Osteoblast (primary cell): ENCODE data around the gene CEND1. TPM values are rescaled to one million over a fixed set of nuclear protein-coding genes. Genes with fewer than 3 reads are reported as not detected.

Source experiments
- DNase-seq: peaks from one replicate; pipeline ENCODE4 v3.0.0; 2011; ENCODE audit warnings: low spot score, mixed read lengths; ENCODE audit not compliant: insufficient read length; ENCODE audit errors: missing footprints
- H2AFZ ChIP-seq: 2 replicates; pipeline ENCODE4 v1.6.0; 2011; ENCODE audit warnings: mild to moderate bottlenecking, low read length
- H3K27ac ChIP-seq: 2 replicates; pipeline ENCODE4 v1.5.1; 2011; ENCODE audit warnings: mild to moderate bottlenecking, low read depth, low read length, moderate library complexity
- H3K27me3 ChIP-seq: 2 replicates; pipeline ENCODE4 v1.6.0; 2012; ENCODE audit warnings: mild to moderate bottlenecking, control low read depth, inconsistent platforms, low read length, moderate library complexity; ENCODE audit not compliant: insufficient read depth
- H3K36me3 ChIP-seq: 2 replicates; pipeline ENCODE4 v1.5.1; 2011; ENCODE audit warnings: mild to moderate bottlenecking, low read length, control low read depth, moderate library complexity; ENCODE audit not compliant: insufficient read depth
- H3K4me1 ChIP-seq: 2 replicates; pipeline ENCODE4 v1.5.1; 2011; ENCODE audit warnings: mild to moderate bottlenecking, low read length, control low read depth, moderate library complexity; ENCODE audit not compliant: insufficient read depth
- H3K4me2 ChIP-seq: 2 replicates; pipeline ENCODE4 v1.6.0; 2011; ENCODE audit warnings: mild to moderate bottlenecking, low read length; ENCODE audit not compliant: insufficient read depth
- H3K4me3 ChIP-seq: fragments of 200-600 bp; sonication (generic); 3 replicates; pipeline ENCODE4 v1.5.1; 2012; ENCODE audit warnings: mild to moderate bottlenecking, low read length, inconsistent platforms; ENCODE audit not compliant: insufficient read depth
- H3K79me2 ChIP-seq: 2 replicates; pipeline ENCODE4 v1.6.0; 2012; ENCODE audit warnings: mild to moderate bottlenecking, low read length, control low read depth, inconsistent platforms; ENCODE audit not compliant: insufficient read depth
- H3K9me3 ChIP-seq: 2 replicates; pipeline ENCODE4 v1.5.1; 2011; ENCODE audit warnings: low read depth, low read length, control low read depth
- H4K20me1 ChIP-seq: 2 replicates; pipeline ENCODE4 v1.6.0; 2012; ENCODE audit warnings: mild to moderate bottlenecking, low read length, control low read depth; ENCODE audit not compliant: insufficient read depth
- total RNA-seq: library from RNA; depleted of rRNA; stranded (reverse); fragments of >200 nt; gene quantifications from 2 replicates; pipeline ENCODE4 v1.2.3, GENCODE V29; 2012
- TF ChIP-seq, protein P1 (sequence below): IDR thresholded peaks from 2 replicates; pipeline ENCODE4 v1.5.1; 2011; ENCODE audit warnings: mild to moderate bottlenecking, low read depth, low read length, moderate library complexity; ENCODE audit errors: extremely low read depth

The CEND1 gene
- total RNA-seq, 1 donor: not detected

DNA sequence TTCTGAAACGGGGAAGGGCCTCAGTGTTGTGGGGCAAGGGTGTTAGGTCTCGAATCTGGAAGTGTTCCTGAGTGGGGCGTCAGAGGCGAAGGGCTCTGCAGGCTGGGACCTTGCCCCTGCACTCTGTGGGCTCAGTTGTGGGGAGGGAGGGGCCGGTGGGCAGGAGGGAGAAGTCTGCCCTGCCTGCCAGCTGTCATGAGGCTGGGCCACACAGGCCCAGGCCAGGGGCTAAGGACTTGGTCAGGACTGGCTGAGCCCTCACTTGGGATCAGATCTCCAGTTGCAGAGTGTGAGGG, 38.0 kb upstream of the CEND1 start, which contains the start of gene CRACR2B:
Gene CRACR2B (plus strand): TSS at position 23 of the 296 bp plus-strand sequence. CDS start 689 bp downstream, outside the sequence.
- Histone ChIP-seq H4K20me1 (peaks cover 23% of the 10 kb centered on the region), H2AFZ (no peak within 1 kb of the TSS), H3K4me3 (peak within 1 kb of the TSS; percentile 58), H3K4me1 (peaks cover 41% of the 10 kb centered on the region), H3K9me3 (no peaks in the 10 kb centered on the region), H3K79me2 (no peaks in the 10 kb centered on the region), H3K36me3 (peaks cover 10% of the 10 kb centered on the region), H3K27ac (no peak within 1 kb of the TSS), H3K4me2 (peak within 1 kb of the TSS; percentile 58), H3K27me3 (no peaks in the 10 kb centered on the region)
- TF ChIP-seq, protein P1, sequence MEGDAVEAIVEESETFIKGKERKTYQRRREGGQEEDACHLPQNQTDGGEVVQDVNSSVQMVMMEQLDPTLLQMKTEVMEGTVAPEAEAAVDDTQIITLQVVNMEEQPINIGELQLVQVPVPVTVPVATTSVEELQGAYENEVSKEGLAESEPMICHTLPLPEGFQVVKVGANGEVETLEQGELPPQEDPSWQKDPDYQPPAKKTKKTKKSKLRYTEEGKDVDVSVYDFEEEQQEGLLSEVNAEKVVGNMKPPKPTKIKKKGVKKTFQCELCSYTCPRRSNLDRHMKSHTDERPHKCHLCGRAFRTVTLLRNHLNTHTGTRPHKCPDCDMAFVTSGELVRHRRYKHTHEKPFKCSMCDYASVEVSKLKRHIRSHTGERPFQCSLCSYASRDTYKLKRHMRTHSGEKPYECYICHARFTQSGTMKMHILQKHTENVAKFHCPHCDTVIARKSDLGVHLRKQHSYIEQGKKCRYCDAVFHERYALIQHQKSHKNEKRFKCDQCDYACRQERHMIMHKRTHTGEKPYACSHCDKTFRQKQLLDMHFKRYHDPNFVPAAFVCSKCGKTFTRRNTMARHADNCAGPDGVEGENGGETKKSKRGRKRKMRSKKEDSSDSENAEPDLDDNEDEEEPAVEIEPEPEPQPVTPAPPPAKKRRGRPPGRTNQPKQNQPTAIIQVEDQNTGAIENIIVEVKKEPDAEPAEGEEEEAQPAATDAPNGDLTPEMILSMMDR: no peak
- DNase-seq: no peak

DNA sequence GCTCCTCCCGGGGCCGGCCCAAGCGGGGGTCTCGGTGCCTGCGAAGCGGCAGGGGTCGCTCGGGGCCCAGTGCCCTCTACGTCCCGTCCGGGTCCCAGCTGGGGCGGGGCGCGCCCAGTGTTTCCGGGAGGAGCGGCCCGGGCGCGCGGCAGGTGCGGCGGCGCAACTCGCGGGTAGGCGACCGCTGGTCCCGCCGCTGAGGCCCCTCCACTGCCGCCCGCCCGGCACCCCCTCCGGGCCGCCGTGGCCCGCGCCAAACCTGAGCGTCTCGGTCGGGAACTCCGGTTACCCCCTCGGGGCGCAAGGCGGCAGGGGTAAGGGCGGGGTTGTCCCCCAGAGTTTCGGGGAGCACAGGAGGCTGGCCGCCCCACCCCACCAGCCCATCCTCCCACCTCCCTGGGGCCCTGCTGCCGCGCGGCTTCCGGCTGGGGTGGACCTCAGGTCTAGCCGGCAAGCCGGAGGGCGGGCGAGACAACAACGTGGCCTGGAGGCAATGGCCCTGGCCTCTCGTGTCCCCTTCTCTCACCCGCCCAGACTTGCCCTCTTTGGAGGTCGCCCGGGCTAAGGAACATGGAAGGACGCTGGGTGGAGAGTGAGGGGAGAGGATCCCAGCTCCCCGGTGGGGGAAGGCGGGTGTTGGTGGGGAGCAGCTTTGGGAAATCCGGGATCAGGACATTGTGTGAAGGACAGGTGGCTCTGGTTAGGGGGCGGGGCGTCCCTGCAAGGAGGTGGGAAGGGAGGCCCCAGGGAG, 37.4 kb upstream of the CEND1 start:
- peak overlapping the region; percentile 58 for H3K4me2 ChIP-seq
- H3K4me1 ChIP-seq: peaks cover 38% of the 10 kb centered on the region
- no peaks in the 10 kb centered on the region for H3K9me3 ChIP-seq
- H3K27ac ChIP-seq: no peak overlapping the region
- no peaks in the 10 kb centered on the region for H3K27me3 ChIP-seq
- H3K79me2 ChIP-seq: peaks cover 3% of the 10 kb centered on the region
- H3K4me3 ChIP-seq: peak overlapping the region; percentile 58
- H4K20me1 ChIP-seq: peaks cover 26% of the 10 kb centered on the region
- TF ChIP-seq, protein P1: no peak
- H2AFZ ChIP-seq: no peak overlapping the region
- no peak for DNase-seq
- H3K36me3 ChIP-seq: peaks cover 12% of the 10 kb centered on the region

DNA sequence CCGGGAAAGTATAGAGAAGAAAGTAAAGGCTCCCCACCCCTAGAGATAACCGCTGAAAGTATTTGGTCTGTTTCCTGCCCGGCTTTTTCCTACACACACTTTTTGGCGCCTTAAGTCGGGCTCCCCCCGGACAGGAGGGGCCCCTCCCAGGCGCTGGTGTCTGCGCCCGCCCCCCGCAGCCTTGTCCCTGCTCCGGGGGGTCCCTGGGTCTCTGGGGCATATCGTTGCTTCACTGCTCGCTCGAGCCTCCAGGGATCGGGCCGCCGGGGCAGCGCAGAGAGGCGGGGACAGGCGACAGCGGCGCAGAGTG, 36.9 kb upstream of the CEND1 start:
- no peak for DNase-seq
- peaks cover 35% of the 10 kb centered on the region for H3K4me1 ChIP-seq
- H3K9me3 ChIP-seq: no peaks in the 10 kb centered on the region
- TF ChIP-seq, protein P1: no peak
- peaks cover 13% of the 10 kb centered on the region for H3K36me3 ChIP-seq
- no peak overlapping the region for H2AFZ ChIP-seq
- no peak overlapping the region for H3K27ac ChIP-seq
- peak overlapping the region; percentile 58 for H3K4me2 ChIP-seq
- no peaks in the 10 kb centered on the region for H3K27me3 ChIP-seq
- peaks cover 8% of the 10 kb centered on the region for H3K79me2 ChIP-seq
- H4K20me1 ChIP-seq: peaks cover 31% of the 10 kb centered on the region
- H3K4me3 ChIP-seq: peak overlapping the region; percentile 58

DNA sequence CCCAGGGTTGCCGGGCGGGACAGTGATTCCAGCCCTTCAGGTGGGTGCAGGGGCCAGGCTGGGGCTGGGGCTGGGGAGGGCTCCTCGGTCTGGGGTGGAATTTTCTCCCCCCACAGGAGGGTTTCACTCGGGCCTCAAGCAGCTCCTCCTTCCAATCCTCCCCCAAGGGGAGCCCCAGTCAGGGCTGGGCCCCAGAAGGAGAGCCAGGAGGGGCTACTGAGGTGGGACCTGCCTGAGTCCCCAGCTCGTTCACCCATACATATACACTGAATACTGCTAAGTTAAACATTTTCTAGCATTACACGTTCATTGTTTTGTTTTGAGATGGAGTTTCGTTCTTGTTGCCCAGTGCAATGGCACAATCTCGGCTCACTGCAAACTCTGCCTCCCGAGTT, 36.3 kb upstream of the CEND1 start:
- no peak for DNase-seq
- Histone ChIP-seq H3K4me2 (no peak overlapping the region), H3K27ac (no peak overlapping the region), H3K27me3 (no peaks in the 10 kb centered on the region), H4K20me1 (peaks cover 32% of the 10 kb centered on the region), H2AFZ (no peak overlapping the region), H3K36me3 (peaks cover 13% of the 10 kb centered on the region), H3K4me1 (peaks cover 35% of the 10 kb centered on the region), H3K79me2 (peaks cover 14% of the 10 kb centered on the region), H3K9me3 (no peaks in the 10 kb centered on the region), H3K4me3 (no peak overlapping the region)
- TF ChIP-seq, protein P1: no peak
